Ramos (cell line): Measurements from ENCODE around the gene PCDHGA1.
"Not testable (repeated sequence)": the region's sequence is repeated elsewhere in the genome, so short reads cannot be mapped to it uniquely, and the experiment has no call there.

ENCODE experiments used
- in situ Hi-C: fragments of 300-500 bp; cut with MboI; formaldehyde crosslinking; loops from one replicate; pipeline ENCODE4 v1.14.3; 2022; ENCODE audit warnings: low sequenced_read_pairs; ENCODE audit not compliant: unreplicated experiment

The PCDHGA1 gene

GRCh38 chr5:141407790-141408505 is 77.6 kb downstream of the PCDHGA1 start, which contains the start of gene PCDHGB6:
PCDHGB6 (plus strand) TSS chr5:141408021; CDS start chr5:141408203, 182 bp downstream.
- in situ Hi-C loops, result not testable (repeated sequence)

GRCh38 chr5:141409598-141410306 is 79.4 kb downstream of the PCDHGA1 start:
- in situ Hi-C loops, result no loop called here

GRCh38 chr5:141411575-141411974 is 81.3 kb downstream of the PCDHGA1 start:
- in situ Hi-C loops, result no loop called here

- in situ Hi-C loops, result no loop called here
Observed at GRCh38 chr5:141412854-141413539, 82.7 kb downstream of the PCDHGA1 start, which contains the start of gene PCDHGA10. PCDHGA10 (plus strand) TSS chr5:141412987; CDS start chr5:141413176, 189 bp downstream.

- in situ Hi-C loops, result no loop called here
Observed at GRCh38 chr5:141413540-141414069, 83.3 kb downstream of the PCDHGA1 start.

- in situ Hi-C loops, result not testable (repeated sequence)
Observed at GRCh38 chr5:141414548-141415274, 84.4 kb downstream of the PCDHGA1 start.

- in situ Hi-C loops, result not testable (repeated sequence)
Observed at GRCh38 chr5:141415275-141415618, 84.9 kb downstream of the PCDHGA1 start.

- in situ Hi-C loops, result not testable (repeated sequence)
Observed at GRCh38 chr5:141417494-141418172, 87.3 kb downstream of the PCDHGA1 start, which contains the start of gene PCDHGB7. PCDHGB7 (plus strand) TSS chr5:141417677; CDS start chr5:141417860, 183 bp downstream.

- in situ Hi-C loops, result no loop called here
Observed at GRCh38 chr5:141419074-141419880, 89.0 kb downstream of the PCDHGA1 start.

- in situ Hi-C loops, result loop anchor here (5.0 kb wide), 1 partner anchor 136 kb away; no protein-coding TSS in a partner anchor
Observed at GRCh38 chr5:141420855-141421488, 90.7 kb downstream of the PCDHGA1 start, which contains the start of gene PCDHGA11. PCDHGA11 (plus strand) TSS chr5:141421051; CDS start chr5:141421228, 177 bp downstream.

GRCh38 chr5:141421489-141421855 is 91.2 kb downstream of the PCDHGA1 start:
- in situ Hi-C loops, result loop anchor here (5.0 kb wide), 1 partner anchor 136 kb away; no protein-coding TSS in a partner anchor

GRCh38 chr5:141422742-141423291 is 92.5 kb downstream of the PCDHGA1 start:
- in situ Hi-C loops, result loop anchor here (5.0 kb wide), 1 partner anchor 134 kb away; no protein-coding TSS in a partner anchor

GRCh38 chr5:141427783-141428426 is 97.6 kb downstream of the PCDHGA1 start:
- in situ Hi-C loops, result no loop called here

- in situ Hi-C loops, result no loop called here
Observed at GRCh38 chr5:141430332-141431113, 100.2 kb downstream of the PCDHGA1 start, which contains the start of gene PCDHGA12. PCDHGA12 (plus strand) TSS chr5:141430507; CDS start chr5:141430760, 253 bp downstream.

- in situ Hi-C loops, result no loop called here
Observed at GRCh38 chr5:141431286-141431685, 101.0 kb downstream of the PCDHGA1 start.

- in situ Hi-C loops, result not testable (repeated sequence)
Observed at GRCh38 chr5:141432308-141432707, 102.0 kb downstream of the PCDHGA1 start.
